ENCODE data around the gene ATCAY. TPM values are rescaled to one million over a fixed set of nuclear protein-coding genes. Genes with fewer than 3 reads are reported as not detected.

ATCAY gene
- total and polyA plus RNA-seq, 2 of the 13 experiments (the other 11 are each of a cell fraction or from before 2014, with no cell fraction given), result not detected

DNA sequence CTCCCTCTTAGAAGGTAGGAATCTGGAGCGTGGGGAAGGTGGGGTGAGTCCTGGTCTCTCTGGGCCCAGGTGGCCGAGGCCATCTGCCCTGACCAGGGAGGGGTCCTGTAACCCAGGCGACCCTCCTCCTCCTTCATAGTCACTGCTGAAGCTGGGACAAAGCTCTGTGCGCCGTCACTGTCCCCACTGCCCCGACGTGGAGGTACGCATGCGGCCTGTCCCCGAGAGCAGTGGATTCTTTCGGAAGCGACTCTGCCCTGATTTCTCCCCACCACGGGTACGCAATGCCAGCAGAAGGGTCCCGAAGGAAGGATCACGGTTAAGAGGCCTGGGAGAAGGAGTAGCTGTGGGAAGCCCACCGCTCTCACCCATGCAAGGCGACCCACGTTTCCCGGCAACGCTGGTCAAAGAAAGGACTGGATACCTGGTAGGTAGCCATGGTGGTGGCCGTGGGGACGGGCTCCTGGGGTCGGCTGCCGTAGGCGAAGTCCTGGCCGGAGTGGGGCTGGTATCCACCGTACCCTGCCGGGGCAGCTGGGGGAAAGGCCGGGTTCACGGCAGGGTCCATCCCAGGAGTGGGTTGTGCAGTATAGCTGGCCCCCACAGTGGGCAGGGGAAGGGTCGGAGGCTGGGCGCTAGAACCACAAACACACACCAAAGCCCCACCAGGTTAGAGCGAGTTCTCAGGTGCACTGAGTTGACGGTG is 46.0 kb upstream of the ATCAY start (continued):
- TF ChIP-seq HHEX (CRISPR knock-in tag; IDR thresholded peaks at IDR 0.05), result no peak
- TF ChIP-seq ZMYM2 (CRISPR knock-in tag; IDR thresholded peaks at IDR 0.05), result no peak
- no peak for TF ChIP-seq ISL2 (CRISPR knock-in tag; IDR thresholded peaks at IDR 0.05)
- no peak for TF ChIP-seq ZNF564 (CRISPR knock-in tag; IDR thresholded peaks at IDR 0.05)
- TF ChIP-seq, protein P1, sequence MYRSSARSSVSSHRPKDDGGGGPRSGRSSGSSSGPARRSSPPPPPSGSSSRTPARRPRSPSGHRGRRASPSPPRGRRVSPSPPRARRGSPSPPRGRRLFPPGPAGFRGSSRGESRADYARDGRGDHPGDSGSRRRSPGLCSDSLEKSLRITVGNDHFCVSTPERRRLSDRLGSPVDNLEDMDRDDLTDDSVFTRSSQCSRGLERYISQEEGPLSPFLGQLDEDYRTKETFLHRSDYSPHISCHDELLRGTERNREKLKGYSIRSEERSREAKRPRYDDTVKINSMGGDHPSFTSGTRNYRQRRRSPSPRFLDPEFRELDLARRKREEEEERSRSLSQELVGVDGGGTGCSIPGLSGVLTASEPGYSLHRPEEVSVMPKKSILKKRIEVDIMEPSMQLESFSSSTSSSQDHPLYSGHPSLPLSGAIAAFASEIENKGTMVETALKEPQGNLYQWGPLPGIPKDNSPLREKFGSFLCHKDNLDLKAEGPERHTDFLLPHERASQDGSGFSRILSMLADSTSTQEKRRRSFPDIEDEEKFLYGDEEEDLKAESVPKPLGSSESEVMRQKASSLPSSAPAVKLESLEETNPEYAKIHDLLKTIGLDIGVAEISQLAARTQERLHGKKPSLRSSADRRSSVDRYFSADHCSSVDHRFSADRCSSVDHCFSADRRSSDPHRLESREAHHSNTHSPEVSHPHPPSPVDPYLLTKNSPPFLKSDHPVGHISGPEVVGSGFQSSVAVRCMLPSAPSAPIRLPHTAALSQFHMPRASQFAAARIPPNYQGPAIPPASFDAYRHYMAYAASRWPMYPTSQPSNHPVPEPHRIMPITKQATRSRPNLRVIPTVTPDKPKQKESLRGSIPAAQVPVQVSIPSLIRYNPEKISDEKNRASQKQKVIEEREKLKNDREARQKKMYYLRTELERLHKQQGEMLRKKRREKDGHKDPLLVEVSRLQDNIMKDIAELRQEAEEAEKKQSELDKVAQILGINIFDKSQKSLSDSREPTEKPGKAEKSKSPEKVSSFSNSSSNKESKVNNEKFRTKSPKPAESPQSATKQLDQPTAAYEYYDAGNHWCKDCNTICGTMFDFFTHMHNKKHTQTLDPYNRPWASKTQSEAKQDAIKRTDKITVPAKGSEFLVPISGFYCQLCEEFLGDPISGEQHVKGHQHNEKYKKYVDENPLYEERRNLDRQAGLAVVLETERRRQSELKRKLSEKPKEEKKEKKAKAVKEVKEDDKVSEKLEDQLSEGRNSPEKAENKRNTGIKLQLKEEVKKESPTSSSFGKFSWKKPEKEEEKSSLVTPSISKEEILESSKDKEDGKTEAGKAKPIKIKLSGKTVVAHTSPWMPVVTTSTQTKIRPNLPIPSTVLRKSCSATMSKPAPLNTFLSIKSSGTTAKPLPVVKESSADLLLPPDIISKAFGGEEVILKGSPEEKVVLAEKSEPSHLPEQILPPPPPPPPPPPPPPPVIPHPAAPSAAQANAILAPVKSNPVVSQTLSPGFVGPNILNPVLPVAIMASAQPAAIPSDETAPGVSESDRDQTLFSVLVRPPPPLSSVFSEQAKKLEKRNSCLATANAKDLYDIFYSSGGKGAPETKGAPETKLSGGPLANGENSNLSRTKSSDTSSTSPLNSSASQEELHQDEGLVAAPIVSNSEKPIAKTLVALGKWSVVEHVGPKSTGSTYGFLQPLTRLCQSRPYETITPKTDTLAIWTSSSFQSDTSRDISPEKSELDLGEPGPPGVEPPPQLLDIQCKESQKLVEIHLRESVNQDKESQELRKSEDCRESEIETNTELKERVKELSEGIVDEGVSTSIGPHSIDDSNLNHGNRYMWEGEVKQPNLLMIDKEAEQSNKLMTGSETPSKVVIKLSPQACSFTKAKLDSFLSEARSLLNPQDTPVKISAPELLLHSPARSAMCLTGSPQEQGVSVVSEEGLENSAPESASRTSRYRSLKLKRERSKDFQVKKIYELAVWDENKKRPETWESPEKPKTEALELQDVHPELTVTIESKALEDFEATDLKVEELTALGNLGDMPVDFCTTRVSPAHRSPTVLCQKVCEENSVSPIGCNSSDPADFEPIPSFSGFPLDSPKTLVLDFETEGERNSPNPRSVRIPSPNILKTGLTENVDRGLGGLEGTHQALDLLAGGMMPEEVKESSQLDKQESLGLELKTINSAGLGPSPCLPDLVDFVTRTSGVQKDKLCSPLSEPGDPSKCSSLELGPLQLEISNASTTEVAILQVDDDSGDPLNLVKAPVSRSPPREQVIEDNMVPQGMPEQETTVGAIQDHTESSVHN (CRISPR knock-in tag; IDR thresholded peaks at IDR 0.05), result no peak
- TF ChIP-seq ZNF263 (CRISPR knock-in tag; IDR thresholded peaks at IDR 0.05), result no peak
- no peak for TF ChIP-seq ZNF207 (IDR thresholded peaks at IDR 0.05; ENCODE audit: borderline replicate concordance)
- TF ChIP-seq CBFB (CRISPR knock-in tag; IDR thresholded peaks at IDR 0.05), result no peak
